Measurements from ENCODE around the gene AATF. TPM values are rescaled to one million over a fixed set of nuclear protein-coding genes. Genes with fewer than 3 reads are reported as not detected.

The AATF gene
- total and polyA plus RNA-seq, 9 of the 15 experiments (the other 6 are each of a cell fraction or from before 2014, with no cell fraction given), result 34.5 to 133 (median 90.1) TPM

- no peak for TF ChIP-seq ELK1 (CRISPR knock-in tag; IDR thresholded peaks at IDR 0.05)
- no peak for TF ChIP-seq DNMT1 (IDR thresholded peaks at IDR 0.05)
- no peak for TF ChIP-seq ZNF398 (CRISPR knock-in tag; IDR thresholded peaks at IDR 0.05)
- no peak for TF ChIP-seq SMAD3 (CRISPR knock-in tag; conservative IDR thresholded peaks at IDR 0.05)
- no peak for TF ChIP-seq ZNF146 (CRISPR knock-in tag; IDR thresholded peaks at IDR 0.05; ENCODE audit: unreplicated experiment)
- TF ChIP-seq EGR1 (conservative IDR thresholded peaks at IDR 0.05), result peak; percentile 68
- peak; percentile 20 for TF ChIP-seq POU5F1 (IDR thresholded peaks at IDR 0.05; ENCODE audit: borderline replicate concordance, low read depth, low read length, partially characterized antibody)
- no peak for TF ChIP-seq SLC30A9 (CRISPR knock-in tag; IDR thresholded peaks at IDR 0.05)
- no peak for TF ChIP-seq TFAM (CRISPR knock-in tag; conservative IDR thresholded peaks at IDR 0.05)
- peak; percentile 99 for TF ChIP-seq ELF1 (tag; IDR thresholded peaks at IDR 0.05)
- no peak for TF ChIP-seq ADNP (tag; IDR thresholded peaks at IDR 0.05)
- no peak for TF ChIP-seq FOXM1 (IDR thresholded peaks at IDR 0.05; ENCODE audit: low read depth)
- no peak for TF ChIP-seq FOXM1 (CRISPR knock-in tag; IDR thresholded peaks at IDR 0.05; ENCODE audit: low read depth)
- TF ChIP-seq TRIM28 (IDR thresholded peaks at IDR 0.05), result no peak
- peak; percentile 89 for TF ChIP-seq ARID4B (CRISPR knock-in tag; IDR thresholded peaks at IDR 0.05)
- peak; percentile 85 for TF ChIP-seq PHF20 (IDR thresholded peaks at IDR 0.05; ENCODE audit: partially characterized antibody)
- no peak for TF ChIP-seq OTX1 (CRISPR knock-in tag; IDR thresholded peaks at IDR 0.05)
- TF ChIP-seq GTF3C2 (IDR thresholded peaks at IDR 0.05; ENCODE audit: borderline replicate concordance, extremely low read depth, insufficient read length), result no peak
- TF ChIP-seq ZC3H4 (CRISPR knock-in tag; IDR thresholded peaks at IDR 0.05; ENCODE audit: borderline replicate concordance), result no peak
Observed at GRCh38 chr17:36948717-36949460, at the start of gene AATF (continued).
